Transverse colon (tissue), 4 donors: ENCODE measurements around the gene CASP4.

Experiments used
- POLR2A ChIP-seq: fragments of 450-650 bp; IDR thresholded peaks from one replicate; pipeline ENCODE4 v1.6.1; 2016; ENCODE audit warnings: antibody characterized with exemption, mild to moderate bottlenecking, moderate library complexity
- POLR2AphosphoS5 ChIP-seq, 3 donors: sonication (generic); formaldehyde crosslinking; IDR thresholded peaks; one replicate each; pipeline ENCODE4 v1.6.1; 2016; ENCODE audit warnings: antibody characterized with exemption in 3 of 3
- TF ChIP-seq, protein P1 (sequence below), 5 experiments: fragments of 200-600 bp in 3 of 5; fragments of 450-650 bp in 2 of 5; sonication (generic) in 3 of 5; IDR thresholded peaks; 1 replicate in 2 of 5; 2 replicates in 3 of 5; pipeline ENCODE4 v1.5.1; 2016 to 2017; ENCODE audit warnings: antibody characterized with exemption in 5 of 5, inconsistent platforms in 3 of 5, mild to moderate bottlenecking in 2 of 5, moderate library complexity in 1 of 5

DNA sequence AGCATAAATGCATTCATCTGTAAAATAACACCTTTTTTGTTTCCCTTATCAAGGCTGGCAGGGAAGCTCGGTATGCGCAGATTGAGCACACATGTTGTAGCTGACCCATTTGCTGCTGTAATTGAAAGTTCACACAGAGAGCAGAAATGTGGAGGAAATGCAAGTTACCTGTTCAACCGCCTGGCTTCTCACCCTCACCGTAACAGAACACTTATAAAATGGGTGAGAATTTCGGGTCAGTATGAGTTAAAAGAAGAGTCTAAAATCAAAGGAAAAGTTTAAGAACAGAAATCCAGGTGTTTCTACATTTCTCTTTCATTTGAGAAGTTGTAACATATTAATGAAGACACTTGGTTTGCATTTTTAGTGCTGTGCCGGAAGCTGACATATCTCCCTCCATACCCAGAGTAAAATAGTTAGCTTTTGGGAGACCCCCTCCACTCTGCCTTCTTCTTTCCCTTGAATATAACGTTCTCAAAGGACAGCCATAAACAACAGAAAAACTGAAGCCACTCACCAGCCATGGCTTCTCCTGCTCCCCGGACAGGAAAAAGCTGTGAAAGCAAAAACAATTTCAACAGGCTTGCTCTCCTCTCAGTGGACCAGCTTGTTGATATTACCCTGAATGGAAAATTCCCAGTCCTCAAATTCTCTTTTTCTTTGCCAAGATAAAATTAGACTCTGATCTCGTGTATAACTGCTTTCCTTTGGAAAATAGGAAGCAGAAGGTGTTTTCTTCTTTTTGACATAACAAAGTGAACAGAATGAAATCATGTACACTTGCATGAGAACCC is 70.3 kb downstream of the CASP4 start, which contains the start of gene CASP12:
- TF ChIP-seq POLR2AphosphoS5 (IDR thresholded peaks at IDR 0.05), result no peak
- TF ChIP-seq, protein P1, sequence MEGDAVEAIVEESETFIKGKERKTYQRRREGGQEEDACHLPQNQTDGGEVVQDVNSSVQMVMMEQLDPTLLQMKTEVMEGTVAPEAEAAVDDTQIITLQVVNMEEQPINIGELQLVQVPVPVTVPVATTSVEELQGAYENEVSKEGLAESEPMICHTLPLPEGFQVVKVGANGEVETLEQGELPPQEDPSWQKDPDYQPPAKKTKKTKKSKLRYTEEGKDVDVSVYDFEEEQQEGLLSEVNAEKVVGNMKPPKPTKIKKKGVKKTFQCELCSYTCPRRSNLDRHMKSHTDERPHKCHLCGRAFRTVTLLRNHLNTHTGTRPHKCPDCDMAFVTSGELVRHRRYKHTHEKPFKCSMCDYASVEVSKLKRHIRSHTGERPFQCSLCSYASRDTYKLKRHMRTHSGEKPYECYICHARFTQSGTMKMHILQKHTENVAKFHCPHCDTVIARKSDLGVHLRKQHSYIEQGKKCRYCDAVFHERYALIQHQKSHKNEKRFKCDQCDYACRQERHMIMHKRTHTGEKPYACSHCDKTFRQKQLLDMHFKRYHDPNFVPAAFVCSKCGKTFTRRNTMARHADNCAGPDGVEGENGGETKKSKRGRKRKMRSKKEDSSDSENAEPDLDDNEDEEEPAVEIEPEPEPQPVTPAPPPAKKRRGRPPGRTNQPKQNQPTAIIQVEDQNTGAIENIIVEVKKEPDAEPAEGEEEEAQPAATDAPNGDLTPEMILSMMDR (IDR thresholded peaks at IDR 0.05), result no peak
- TF ChIP-seq POLR2A, result no peak
